Psoas muscle (tissue), 8 donors: ENCODE data around the gene MCOLN1. TPM values are rescaled to one million over a fixed set of nuclear protein-coding genes. Genes with fewer than 3 reads are reported as not detected.

Source experiments
- ATAC-seq, 4 donors: fragments of 200-7000 bp; cut with Tn5 transposase; one replicate each; pipeline ENCODE4 v1.9.1; 2020; ENCODE audit warnings: moderate library complexity in 3 of 4, mild to moderate bottlenecking in 2 of 4
- DNase-seq, 2 donors: peaks; one replicate each; pipeline ENCODE4 v3.0.0-alpha.2; 2020
- H3K27ac ChIP-seq: fragments of 200-600 bp; one replicate; pipeline ENCODE4 v1.8.0; 2022
- H3K27me3 ChIP-seq, 3 donors: fragments of 200-600 bp in 1 of 3; one replicate each; pipeline versions ENCODE4 v1.6.1 to v1.8.0; 2013 to 2022; ENCODE audit warnings: low read length in 2 of 3, mild to moderate bottlenecking in 2 of 3, moderate library complexity in 1 of 3; ENCODE audit not compliant: insufficient read depth in 3 of 3
- H3K36me3 ChIP-seq, 2 donors: fragments of 200-600 bp in 1 of 2; one replicate each; pipeline versions ENCODE4 v1.6.1 to v1.8.0; 2013 to 2022; ENCODE audit warnings: low read depth in 1 of 2, mild to moderate bottlenecking in 1 of 2, moderate library complexity in 1 of 2; ENCODE audit not compliant: insufficient read depth in 1 of 2
- H3K4me1 ChIP-seq: fragments of 200-600 bp; one replicate; pipeline ENCODE4 v1.8.0; 2022
- H3K4me3 ChIP-seq: fragments of 200-600 bp; one replicate; pipeline ENCODE4 v1.8.0; 2022; ENCODE audit warnings: mild to moderate bottlenecking
- H3K9me3 ChIP-seq: fragments of 200-600 bp; one replicate; pipeline ENCODE4 v1.8.0; 2022
- CTCF ChIP-seq: fragments of 200-600 bp; IDR thresholded peaks from one replicate; pipeline ENCODE4 v1.8.0; 2022; ENCODE audit warnings: antibody characterized with exemption
- WGBS, 3 donors: extraction: QIAGEN DNeasy Blood & Tissue Kit; methylation state at CpG; one replicate each; pipeline versions ENCODE4 v1.1.6 to v1.1.7; 2013; 5-methylcytosine and 5-hydroxymethylcytosine counted together
- intact Hi-C, 2 donors: fragments of 100-400 bp; cut with DNase I; formaldehyde crosslinking; loops; one replicate each; pipeline versions ENCODE4 v1.11.0 to v1.14.2; 2022
- polyA plus RNA-seq, 3 donors: library from polyadenylated mRNA; stranded (reverse); fragments of 200-250 nt; gene quantifications; one replicate each; pipeline ENCODE4 v1.2.3, GENCODE V29; 2013
- total RNA-seq, 4 donors: library from RNA; stranded (reverse); fragmentation: NEBNext Ultra II Directional in 2 of 4; extraction: Animal tissue kit (Norgen Biotek cat#: 25700) in 2 of 4; gene quantifications; one replicate each; pipeline versions ENCODE4 v1.2.1 to v1.2.4, GENCODE V29; 2021 to 2023
- donor health status: healthy with polysubstance abuse.
- donor health status: DM: no; HTN: no; CAD: no; lungs with moderate emphysema.
- donor health status: Bipolar disorder and iron deficiency.
- donor health status: healthy.
- donor health status: DM: yes; HTN: yes; CAD: no.
- donor health status: DM: no; HTN: no; CAD: no.
- donor health status: DM: no; HTN: no; CAD: no.
- donor health status: DM: yes; HTN: yes; CAD: no.

The MCOLN1 gene
- total and polyA plus RNA-seq, 7 donors: 15.4 to 28.6 (median 17.8) TPM

GRCh38 chr19:7477758-7478157, 44.7 kb upstream of the MCOLN1 start:
- H3K4me3 ChIP-seq: no peak overlapping the region
- H3K36me3 ChIP-seq: no peaks in the 10 kb centered on the region
- no peak for ATAC-seq
- 86 to 88% (median 86%) methylated on average over 10 of the region's 10 CpGs for WGBS, 3 donors
- no peak for DNase-seq
- H3K9me3 ChIP-seq: no peaks in the 10 kb centered on the region
- H3K4me1 ChIP-seq: no peaks in the 10 kb centered on the region
- TF ChIP-seq CTCF: no peak
- H3K27ac ChIP-seq: no peak overlapping the region
- H3K27me3 ChIP-seq: no peaks in the 10 kb centered on the region
- intact Hi-C loops: no loop called here

GRCh38 chr19:7478173-7478842, 44.1 kb upstream of the MCOLN1 start:
- intact Hi-C loops: no loop called here
- no peaks in the 10 kb centered on the region for H3K4me1 ChIP-seq
- DNase-seq: no peak
- H3K27me3 ChIP-seq: no peaks in the 10 kb centered on the region
- no peaks in the 10 kb centered on the region for H3K36me3 ChIP-seq
- H3K9me3 ChIP-seq: no peaks in the 10 kb centered on the region
- ATAC-seq: peak in 2 of 4 donors; percentile 11 to 33
- TF ChIP-seq CTCF: no peak
- no peak overlapping the region for H3K27ac ChIP-seq
- WGBS, 3 donors: 44 to 48% (median 44%) methylated on average over 23 to 26 of the region's 26 CpGs
- H3K4me3 ChIP-seq: no peak overlapping the region

- no peak for ATAC-seq
- intact Hi-C loops: no loop called here
- no peaks in the 10 kb centered on the region for H3K9me3 ChIP-seq
Observed at GRCh38 chr19:7478843-7479227, 43.6 kb upstream of the MCOLN1 start.

GRCh38 chr19:7480222-7480969, 42.0 kb upstream of the MCOLN1 start:
- Histone ChIP-seq H3K36me3 (peaks cover 0 to 2% of the 10 kb centered on the region in 2 donors), H3K27ac (no peak overlapping the region), H3K4me1 (no peaks in the 10 kb centered on the region), H3K4me3 (no peak overlapping the region), H3K27me3 (no peaks in the 10 kb centered on the region), H3K9me3 (no peaks in the 10 kb centered on the region)
- ATAC-seq: no peak
- TF ChIP-seq CTCF: no peak
- intact Hi-C loops: no loop called here
- DNase-seq: no peak
- WGBS, 3 donors: 55 to 59% (median 58%) methylated on average over 11 of the region's 11 CpGs

More at GRCh38 chr19:7478843-7479227, 43.6 kb upstream of the MCOLN1 start:
- H3K4me3 ChIP-seq: no peak overlapping the region
- DNase-seq: no peak
- H3K27me3 ChIP-seq: no peaks in the 10 kb centered on the region
- H3K27ac ChIP-seq: no peak overlapping the region
- H3K4me1 ChIP-seq: no peaks in the 10 kb centered on the region
- TF ChIP-seq CTCF: no peak
- WGBS, 3 donors: 71 to 77% (median 76%) methylated on average over 9 of the region's 9 CpGs
- H3K36me3 ChIP-seq: no peaks in the 10 kb centered on the region
